Measurements from ENCODE around the gene TEX48. TPM values are rescaled to one million over a fixed set of nuclear protein-coding genes. Genes with fewer than 3 reads are reported as not detected.

Gene TEX48
- total RNA-seq (not detected in 2 replicates), polyA plus RNA-seq (not detected in 2 replicates), polyA minus RNA-seq (not detected in 2 replicates)
- not detected for total RNA-seq (2013)

- H3K79me2 ChIP-seq (ENCODE audit: control insufficient read depth, insufficient read depth, low read length): no peaks in the 10 kb centered on the region
- no peak within 1 kb of the TSS for H3K4me3 Mint-ChIP-seq
- intact Hi-C loops (cut with micrococcal nuclease): loop anchor here (1.0 kb wide), 3 partner anchors 58 to 333 kb away; no protein-coding TSS in a partner anchor
- ChIA-PET CTCF (interaction anchor here (0.6 to 9.1 kb wide), 28 partner anchors 10 to 842 kb away, joined by 3 to 86 read pairs (median 5); no protein-coding TSS in a partner anchor), POLR2A (interaction anchor here (0.6 kb wide), 1 partner anchor 224 kb away, joined by 4 read pairs; no protein-coding TSS in a partner anchor)
- ATAC-seq (ENCODE audit: low read depth) (peak; percentile 89), DNase-seq (peak; percentile 75)
- H3K4me1 ChIP-seq (ENCODE audit: control insufficient read depth in 2 of 2, insufficient read depth in 2 of 2, low read length in 2 of 2): peaks cover 0 to 4% of the 10 kb centered on the region in 2 donors
- no peaks in the 10 kb centered on the region for H4K20me1 ChIP-seq (ENCODE audit: control insufficient read depth, insufficient read depth, low read length, poor library complexity, severe bottlenecking)
- TF ChIP-seq EZH2 (IDR thresholded peaks at IDR 0.05; ENCODE audit: borderline replicate concordance, insufficient read depth, low read depth, low read length, poor library complexity, severe bottlenecking) (no peak), CTCF (IDR thresholded peaks at IDR 0.05) (peak; percentile 77)
- no peaks in the 10 kb centered on the region for H3K9me3 Mint-ChIP-seq (ENCODE audit: insufficient read depth)
- H3K4me2 ChIP-seq (replicated peaks; ENCODE audit: low read depth, low read length, poor library complexity, severe bottlenecking): no peak within 1 kb of the TSS
- H2AFZ ChIP-seq (ENCODE audit: insufficient read depth, low read depth, low read length, poor library complexity, severe bottlenecking): no peak within 1 kb of the TSS
- no peaks in the 10 kb centered on the region for H3K36me3 ChIP-seq (replicated peaks in 1 of 2; ENCODE audit: control extremely low read depth in 1 of 2, control insufficient read depth in 1 of 2, extremely low read depth in 1 of 2, insufficient read depth in 2 of 2, low read length in 1 of 2)
- no peaks in the 10 kb centered on the region for H3K9me3 ChIP-seq (ENCODE audit: control extremely low read depth in 1 of 3, control insufficient read depth in 2 of 3, insufficient read depth in 1 of 3, low read length in 2 of 3)
- peaks cover 0 to 15% (median 8%) of the 10 kb centered on the region in 4 experiments for H3K27me3 ChIP-seq (replicated peaks in 1 of 4; ENCODE audit: control extremely low read depth in 1 of 4, control insufficient read depth in 3 of 4, insufficient read depth in 4 of 4, low read length in 3 of 4)
- peaks cover 39% of the 10 kb centered on the region for H3K27me3 Mint-ChIP-seq
- no peak within 1 kb of the TSS for H3K27ac Mint-ChIP-seq
- WGBS (ENCODE audit: insufficient coverage): 44% methylated on average over 6 of the region's 8 CpGs
- no peak within 1 kb of the TSS for H3K27ac ChIP-seq (ENCODE audit: low read length in 2 of 2)
- no peak within 1 kb of the TSS for H3K4me3 ChIP-seq (ENCODE audit: control extremely low read depth in 1 of 5, extremely low read depth in 1 of 5, insufficient read depth in 1 of 5, low read depth in 2 of 5, low read length in 4 of 5)
- H3K4me1 Mint-ChIP-seq: peaks cover 2% of the 10 kb centered on the region
- no peak within 1 kb of the TSS for H3K9ac ChIP-seq (ENCODE audit: low read length)
Observed at GRCh38 chr9:114681594-114682332, at the start of gene TEX48. TSS of gene TEX48 (minus strand) at chr9:114682192. CDS start at chr9:114671723, 10,469 bp downstream.

- H3K27ac ChIP-seq (ENCODE audit: low read length in 2 of 2): no peak overlapping the region
- H3K4me3 ChIP-seq (ENCODE audit: control extremely low read depth in 1 of 5, extremely low read depth in 1 of 5, insufficient read depth in 1 of 5, low read depth in 2 of 5, low read length in 4 of 5): no peak overlapping the region
- H3K4me1 ChIP-seq (ENCODE audit: control insufficient read depth in 2 of 2, insufficient read depth in 2 of 2, low read length in 2 of 2): peaks cover under 1 to 4% of the 10 kb centered on the region in 2 donors
- H3K9ac ChIP-seq (ENCODE audit: low read length): no peak overlapping the region
- no peaks in the 10 kb centered on the region for H3K79me2 ChIP-seq (ENCODE audit: control insufficient read depth, insufficient read depth, low read length)
- DNase-seq (no peak), ATAC-seq (ENCODE audit: low read depth) (no peak)
- H4K20me1 ChIP-seq (ENCODE audit: control insufficient read depth, insufficient read depth, low read length, poor library complexity, severe bottlenecking): no peaks in the 10 kb centered on the region
- no peak overlapping the region for H3K4me3 Mint-ChIP-seq
- POLR2A ChIA-PET: no interaction called here
- intact Hi-C loops (cut with micrococcal nuclease): loop anchor here (10.0 kb wide), 1 partner anchor 327 kb away; no protein-coding TSS in a partner anchor
- no CpG with 5 or more reads among the region's 1 CpG for WGBS (ENCODE audit: insufficient coverage)
- CTCF ChIA-PET: no interaction called here
- no peak overlapping the region for H3K27ac Mint-ChIP-seq
- no peak overlapping the region for H2AFZ ChIP-seq (ENCODE audit: insufficient read depth, low read depth, low read length, poor library complexity, severe bottlenecking)
- TF ChIP-seq EZH2 (IDR thresholded peaks at IDR 0.05; ENCODE audit: borderline replicate concordance, insufficient read depth, low read depth, low read length, poor library complexity, severe bottlenecking) (no peak), CTCF (IDR thresholded peaks at IDR 0.05) (no peak)
- H3K9me3 Mint-ChIP-seq (ENCODE audit: insufficient read depth): peaks cover 4% of the 10 kb centered on the region
- no peak overlapping the region for H3K4me2 ChIP-seq (replicated peaks; ENCODE audit: low read depth, low read length, poor library complexity, severe bottlenecking)
- H3K9me3 ChIP-seq (ENCODE audit: control extremely low read depth in 1 of 3, control insufficient read depth in 2 of 3, insufficient read depth in 1 of 3, low read length in 2 of 3): peaks cover 0 to 5% (median 1%) of the 10 kb centered on the region in 3 donors
- no peaks in the 10 kb centered on the region for H3K27me3 Mint-ChIP-seq
- H3K4me1 Mint-ChIP-seq: peaks cover 5% of the 10 kb centered on the region
- H3K36me3 ChIP-seq (replicated peaks in 1 of 2; ENCODE audit: control extremely low read depth in 1 of 2, control insufficient read depth in 1 of 2, extremely low read depth in 1 of 2, insufficient read depth in 2 of 2, low read length in 1 of 2): no peaks in the 10 kb centered on the region
- H3K27me3 ChIP-seq (replicated peaks in 1 of 4; ENCODE audit: control extremely low read depth in 1 of 4, control insufficient read depth in 3 of 4, insufficient read depth in 4 of 4, low read length in 3 of 4): peaks cover 0 to 2% (median 0%) of the 10 kb centered on the region in 4 experiments
Observed at GRCh38 chr9:114731701-114732100, 49.7 kb upstream of the TEX48 start.
